Effector memory CD8-positive, alpha-beta T cell (primary cell): ENCODE measurements around the gene VTN.

ENCODE experiments used
- ATAC-seq: fragments of 150-1000 bp; cut with Tn5 transposase; replicated peaks from 2 replicates; pipeline ENCODE4 v1.10.0; 2021; ENCODE audit warnings: mild to moderate bottlenecking, moderate library complexity
- DNase-seq, 3 experiments: peaks; one replicate each; pipeline ENCODE4 v3.0.0; 2021
- H3K27ac Mint-ChIP-seq, 2 donors: one replicate each; pipeline ENCODE4 v1.8.0; 2022; ENCODE audit warnings: mild to moderate bottlenecking in 2 of 2, mixed read lengths in 2 of 2, moderate library complexity in 2 of 2
- H3K27me3 Mint-ChIP-seq, 2 donors: one replicate each; pipeline ENCODE4 v1.8.0; 2022; ENCODE audit warnings: mixed read lengths in 2 of 2
- H3K36me3 Mint-ChIP-seq: one replicate; pipeline ENCODE4 v1.8.0; 2022; ENCODE audit warnings: mild to moderate bottlenecking, moderate library complexity, mixed read lengths; ENCODE audit not compliant: insufficient read depth
- H3K4me1 Mint-ChIP-seq, 2 donors: one replicate each; pipeline ENCODE4 v1.8.0; 2022; ENCODE audit warnings: low read depth in 2 of 2, mixed read lengths in 2 of 2
- H3K4me3 Mint-ChIP-seq, 2 donors: one replicate each; pipeline ENCODE4 v1.8.0; 2022; ENCODE audit warnings: mild to moderate bottlenecking in 2 of 2, mixed read lengths in 2 of 2, moderate library complexity in 2 of 2
- H3K9me3 Mint-ChIP-seq, 2 donors: one replicate each; pipeline ENCODE4 v1.8.0; 2022; ENCODE audit warnings: mixed read lengths in 2 of 2

VTN gene

DNA sequence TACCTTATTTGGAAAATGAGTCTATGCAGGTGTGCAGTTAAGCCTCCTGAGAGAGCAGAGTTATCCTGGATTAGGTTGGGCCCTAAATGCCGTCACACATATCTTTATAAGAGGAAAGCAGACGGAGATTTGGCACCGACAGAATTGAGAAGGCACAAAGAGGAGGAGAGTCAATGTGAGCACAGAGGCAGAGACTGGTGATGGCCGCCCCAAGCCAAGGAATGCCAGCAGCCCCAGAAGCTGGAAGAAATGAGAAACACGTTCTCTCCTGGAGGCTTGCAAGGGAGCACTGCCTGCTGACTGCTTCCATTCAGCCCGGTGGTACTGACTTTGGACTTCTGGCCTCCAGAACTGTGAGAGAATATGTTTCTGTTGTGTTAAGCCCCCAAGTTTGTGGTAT, 32.7 kb upstream of the VTN start:
- Mint-ChIP-seq H3K27me3 (peaks cover 7 to 9% of the 10 kb centered on the region in 2 donors), H3K27ac (no peak overlapping the region), H3K36me3 (peaks cover 3% of the 10 kb centered on the region), H3K4me3 (no peak overlapping the region), H3K9me3 (no peaks in the 10 kb centered on the region), H3K4me1 (peaks cover 0 to 9% of the 10 kb centered on the region in 2 donors)
- no peak for ATAC-seq
- no peak for DNase-seq

- Mint-ChIP-seq H3K4me1 (peaks cover 0 to 9% of the 10 kb centered on the region in 2 donors), H3K9me3 (no peaks in the 10 kb centered on the region), H3K27ac (peak overlapping the region; percentile 9 to 60), H3K27me3 (peaks cover 1 to 3% of the 10 kb centered on the region in 2 donors), H3K36me3 (peaks cover 3% of the 10 kb centered on the region), H3K4me3 (no peak overlapping the region)
- ATAC-seq (no peak), DNase-seq (no peak)
Measured at GRCh38 chr17:28402224-28402630, 32.1 kb upstream of the VTN start.

- Mint-ChIP-seq H3K36me3 (no peaks in the 10 kb centered on the region), H3K27me3 (no peaks in the 10 kb centered on the region), H3K27ac (peak overlapping the region; percentile 23 to 38), H3K9me3 (no peaks in the 10 kb centered on the region), H3K4me3 (no peak overlapping the region), H3K4me1 (peaks cover 0 to 3% of the 10 kb centered on the region in 2 donors)
- DNase-seq (no peak), ATAC-seq (no peak)
Measured at GRCh38 chr17:28399808-28400207, 29.7 kb upstream of the VTN start.

DNA sequence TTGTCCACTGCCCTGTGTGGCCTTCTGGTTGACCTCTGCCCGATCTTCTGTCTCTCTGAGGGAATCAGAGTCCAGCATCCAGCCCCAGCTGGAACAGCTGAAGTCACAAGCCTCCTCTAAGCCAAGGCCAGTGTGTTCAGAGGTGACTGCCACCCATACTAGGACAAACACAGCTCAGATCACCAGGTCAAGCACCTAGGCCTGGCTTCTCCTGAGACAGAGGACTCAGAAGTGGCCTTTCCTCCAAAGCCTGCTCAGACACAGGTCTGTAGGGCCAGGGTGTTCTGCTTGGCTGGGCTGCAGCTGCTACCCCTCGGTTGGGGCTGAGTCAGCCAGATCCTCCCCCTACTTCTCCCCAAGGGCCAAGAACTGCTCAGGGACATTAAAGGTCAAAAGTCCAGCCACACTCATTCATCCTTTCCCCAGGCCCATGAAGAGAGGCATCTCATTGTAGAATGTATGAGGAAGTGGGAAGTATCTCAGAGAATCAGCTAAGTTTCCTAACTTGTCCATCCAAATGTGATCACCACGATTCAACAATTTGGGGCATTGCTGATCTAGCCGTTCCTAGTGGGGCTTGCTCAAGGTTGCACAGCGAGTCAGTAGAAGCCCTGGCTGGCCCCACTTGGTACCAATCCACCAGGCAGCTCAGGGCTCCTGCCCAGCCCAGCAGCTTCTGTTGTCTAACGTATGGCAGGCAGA, 28.3 kb upstream of the VTN start:
- Mint-ChIP-seq H3K9me3 (no peaks in the 10 kb centered on the region), H3K27ac (peak overlapping the region; percentile 33 to 56), H3K36me3 (peaks cover 4% of the 10 kb centered on the region), H3K4me1 (peaks cover 0 to 3% of the 10 kb centered on the region in 2 donors), H3K4me3 (no peak overlapping the region), H3K27me3 (no peaks in the 10 kb centered on the region)
- DNase-seq: no peak
- no peak for ATAC-seq

GRCh38 chr17:28397687-28398279, 27.7 kb upstream of the VTN start:
- no peak for DNase-seq
- H3K4me3 Mint-ChIP-seq: no peak overlapping the region
- no peak for ATAC-seq
- H3K27ac Mint-ChIP-seq: peak overlapping the region; percentile 33 to 56
- H3K4me1 Mint-ChIP-seq: peaks cover 0 to 3% of the 10 kb centered on the region in 2 donors
- no peaks in the 10 kb centered on the region for H3K27me3 Mint-ChIP-seq
- no peaks in the 10 kb centered on the region for H3K9me3 Mint-ChIP-seq
- peaks cover 6% of the 10 kb centered on the region for H3K36me3 Mint-ChIP-seq

DNA sequence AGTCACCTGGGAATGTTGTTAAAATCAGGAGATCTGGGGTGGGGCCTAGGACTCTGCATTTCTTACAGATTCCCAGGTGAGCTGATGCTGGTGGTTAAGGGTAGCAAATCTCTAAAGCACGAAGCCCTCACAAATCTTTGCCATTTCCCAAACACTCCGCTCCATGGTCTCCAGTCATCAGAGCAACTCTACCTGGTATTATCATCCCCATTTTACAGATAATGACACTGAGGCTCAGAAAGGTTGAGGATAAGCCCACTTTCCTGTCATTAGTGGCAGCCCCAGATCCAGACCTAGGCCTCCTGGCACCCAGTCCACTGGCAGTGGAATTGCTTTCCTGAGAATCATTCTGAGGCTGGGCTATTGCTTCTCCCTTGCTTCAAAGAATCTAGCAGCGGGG, 27.2 kb upstream of the VTN start:
- DNase-seq (no peak), ATAC-seq (no peak)
- Mint-ChIP-seq H3K4me3 (no peak overlapping the region), H3K36me3 (peaks cover 6% of the 10 kb centered on the region), H3K4me1 (peaks cover 0 to 3% of the 10 kb centered on the region in 2 donors), H3K9me3 (no peaks in the 10 kb centered on the region), H3K27me3 (no peaks in the 10 kb centered on the region), H3K27ac (no peak overlapping the region)

- H3K27me3 Mint-ChIP-seq: no peaks in the 10 kb centered on the region
- peaks cover 6% of the 10 kb centered on the region for H3K36me3 Mint-ChIP-seq
- H3K27ac Mint-ChIP-seq: no peak overlapping the region
- no peak overlapping the region for H3K4me3 Mint-ChIP-seq
- H3K9me3 Mint-ChIP-seq: no peaks in the 10 kb centered on the region
- H3K4me1 Mint-ChIP-seq: no peaks in the 10 kb centered on the region
- ATAC-seq (no peak), DNase-seq (no peak)
Measured at GRCh38 chr17:28396635-28397239, 26.6 kb upstream of the VTN start.

- Mint-ChIP-seq H3K27me3 (no peaks in the 10 kb centered on the region), H3K9me3 (no peaks in the 10 kb centered on the region), H3K4me3 (no peak overlapping the region), H3K27ac (no peak overlapping the region), H3K4me1 (no peaks in the 10 kb centered on the region), H3K36me3 (peaks cover 14% of the 10 kb centered on the region)
- ATAC-seq (no peak), DNase-seq (no peak)
Measured at GRCh38 chr17:28395968-28396367, 25.9 kb upstream of the VTN start.

GRCh38 chr17:28395426-28395825, 25.3 kb upstream of the VTN start:
- no peaks in the 10 kb centered on the region for H3K4me1 Mint-ChIP-seq
- H3K4me3 Mint-ChIP-seq: no peak overlapping the region
- ATAC-seq (no peak), DNase-seq (no peak)
- H3K9me3 Mint-ChIP-seq: no peaks in the 10 kb centered on the region
- peak overlapping the region in 1 of 2 donors; percentile 57 for H3K27ac Mint-ChIP-seq
- peaks cover 19% of the 10 kb centered on the region for H3K36me3 Mint-ChIP-seq
- H3K27me3 Mint-ChIP-seq: no peaks in the 10 kb centered on the region

DNA sequence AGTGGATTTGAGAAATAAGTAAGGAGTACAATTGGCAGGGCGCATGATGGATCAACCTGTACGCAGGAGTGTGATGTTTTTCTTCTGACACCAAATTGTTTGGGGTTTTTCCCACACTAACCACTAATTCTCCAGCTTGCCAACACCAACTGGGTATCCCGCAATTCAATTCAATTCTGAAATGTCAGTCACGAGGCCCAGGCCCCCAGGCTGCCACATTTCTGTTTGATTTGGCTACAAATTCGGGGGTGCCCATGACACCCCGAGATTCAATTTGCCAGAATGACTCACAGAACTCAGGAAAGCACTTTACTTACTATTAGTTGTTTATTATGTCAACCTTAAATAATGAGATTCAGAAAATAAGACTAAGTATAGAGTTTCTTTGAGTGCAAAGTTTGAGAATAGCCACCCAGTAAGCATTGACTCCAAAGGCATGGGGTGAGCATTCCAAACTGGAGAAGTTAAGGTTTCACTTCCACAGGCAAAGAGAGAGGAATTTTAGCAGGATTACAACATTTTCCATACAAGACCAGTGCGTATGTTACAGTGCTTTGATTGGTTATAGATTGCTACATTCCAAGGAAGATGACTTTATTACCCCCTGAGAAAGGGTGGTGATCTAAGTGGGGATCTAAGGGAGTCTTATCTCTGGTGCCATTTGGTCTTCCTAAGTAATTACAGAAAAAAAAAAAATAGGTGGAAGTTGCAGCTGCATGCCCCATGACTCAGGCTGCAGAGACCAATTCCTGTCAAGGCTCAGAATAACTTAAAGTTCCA, 24.4 kb upstream of the VTN start:
- Mint-ChIP-seq H3K4me1 (no peaks in the 10 kb centered on the region), H3K27ac (peak overlapping the region in 1 of 2 donors; percentile 54), H3K9me3 (no peaks in the 10 kb centered on the region), H3K36me3 (peaks cover 28% of the 10 kb centered on the region), H3K4me3 (no peak overlapping the region), H3K27me3 (no peaks in the 10 kb centered on the region)
- ATAC-seq: no peak
- DNase-seq: no peak

- DNase-seq: no peak
- H3K36me3 Mint-ChIP-seq: peaks cover 33% of the 10 kb centered on the region
- H3K4me3 Mint-ChIP-seq: no peak overlapping the region
- H3K4me1 Mint-ChIP-seq: no peaks in the 10 kb centered on the region
- no peak overlapping the region for H3K27ac Mint-ChIP-seq
- H3K9me3 Mint-ChIP-seq: no peaks in the 10 kb centered on the region
- ATAC-seq: no peak
- H3K27me3 Mint-ChIP-seq: no peaks in the 10 kb centered on the region
Measured at GRCh38 chr17:28392491-28392890, 22.4 kb upstream of the VTN start.

- peaks cover 33% of the 10 kb centered on the region for H3K36me3 Mint-ChIP-seq
- no peak overlapping the region for H3K4me3 Mint-ChIP-seq
- no peak for ATAC-seq
- H3K27me3 Mint-ChIP-seq: no peaks in the 10 kb centered on the region
- H3K4me1 Mint-ChIP-seq: no peaks in the 10 kb centered on the region
- H3K9me3 Mint-ChIP-seq: no peaks in the 10 kb centered on the region
- DNase-seq: no peak
- peak overlapping the region in 1 of 2 donors; percentile 16 for H3K27ac Mint-ChIP-seq
Measured at GRCh38 chr17:28391401-28391800, 21.3 kb upstream of the VTN start.

DNA sequence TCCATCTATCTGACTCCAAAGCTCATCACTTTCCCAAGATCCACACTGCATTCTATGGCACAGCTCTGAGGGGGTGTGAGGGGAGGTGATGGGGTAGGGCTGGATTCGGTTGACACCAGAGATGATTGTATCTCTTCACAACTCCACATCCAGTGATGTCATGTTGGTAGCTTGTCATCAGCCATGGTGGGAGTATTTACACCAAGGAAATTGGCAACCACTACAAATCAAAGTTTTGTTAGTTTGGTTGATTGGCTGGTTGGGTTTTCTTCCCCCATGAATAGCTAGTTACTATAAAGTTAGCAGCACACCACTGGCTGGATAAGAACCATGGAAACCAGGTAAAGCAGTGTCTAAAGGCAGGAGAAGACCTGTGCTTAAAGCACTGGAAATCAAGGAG, 20.9 kb upstream of the VTN start:
- DNase-seq: no peak
- H3K4me3 Mint-ChIP-seq: no peak overlapping the region
- no peaks in the 10 kb centered on the region for H3K9me3 Mint-ChIP-seq
- peaks cover 33% of the 10 kb centered on the region for H3K36me3 Mint-ChIP-seq
- H3K4me1 Mint-ChIP-seq: no peaks in the 10 kb centered on the region
- no peaks in the 10 kb centered on the region for H3K27me3 Mint-ChIP-seq
- ATAC-seq: no peak
- H3K27ac Mint-ChIP-seq: peak overlapping the region in 1 of 2 donors; percentile 16
